ENCODE results near the gene TESK1. TPM values are rescaled to one million over a fixed set of nuclear protein-coding genes. Genes with fewer than 3 reads are reported as not detected.
"Not testable (repeated sequence)": the region's sequence is repeated elsewhere in the genome, so short reads cannot be mapped to it uniquely, and the experiment has no call there.

The TESK1 gene
- total and polyA plus RNA-seq, 2 of the 8 experiments (the other 6 are each of a cell fraction or from before 2014, with no cell fraction given): 13.5 to 13.9 TPM

DNA sequence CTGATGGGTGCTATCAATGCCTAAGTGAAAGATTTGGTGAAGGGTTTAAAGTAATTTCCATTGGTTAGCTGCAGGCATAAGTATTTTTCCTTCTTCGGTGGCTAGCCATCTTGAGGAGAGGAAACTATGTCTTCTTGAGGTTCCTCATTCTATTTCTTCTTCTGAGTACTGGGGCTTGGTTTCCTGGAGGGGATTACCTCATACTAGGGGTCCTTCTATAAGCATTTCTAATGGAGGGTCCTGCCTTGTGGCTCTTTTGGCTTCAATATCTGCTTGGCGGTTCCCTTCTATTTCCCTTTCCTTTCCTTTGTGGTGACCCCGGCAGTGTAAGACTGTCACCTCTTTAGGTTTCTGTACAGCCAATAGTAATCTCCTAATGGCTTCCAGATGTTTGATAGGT, 36.4 kb downstream of the TESK1 start:
- H2BK20ac ChIP-seq (ENCODE audit: low read length); H3K4ac ChIP-seq (replicated peaks; ENCODE audit: insufficient read length, low read depth, low read length); H3K18ac ChIP-seq (ENCODE audit: extremely low read depth, low read length); H3K36me3 ChIP-seq (ENCODE audit: control insufficient read depth in 2 of 4, insufficient read depth in 4 of 4, low read length in 3 of 4); H3K79me2 ChIP-seq (ENCODE audit: control insufficient read depth in 1 of 2, insufficient read depth in 2 of 2, low read length in 2 of 2); H3K23ac ChIP-seq (ENCODE audit: insufficient read length); H2BK12ac ChIP-seq (ENCODE audit: low read depth, low read length); DNase-seq (ENCODE audit: low read depth in 1 of 2, low spot score in 2 of 2); H2AK5ac ChIP-seq (ENCODE audit: low read depth, low read length); H4K8ac ChIP-seq (ENCODE audit: extremely low read depth, insufficient read depth, low read length); H4K5ac ChIP-seq (ENCODE audit: insufficient read length, low read depth, low read length); H4K91ac ChIP-seq (replicated peaks; ENCODE audit: insufficient read length, low read length); H3K4me3 ChIP-seq (ENCODE audit: extremely low read depth in 1 of 4, insufficient read depth in 2 of 4, low read depth in 3 of 4, low read length in 4 of 4); H3K79me1 ChIP-seq (ENCODE audit: low read depth, low read length); H3K27ac ChIP-seq (ENCODE audit: low read depth, low read length); H3K4me1 ChIP-seq (replicated peaks in 1 of 4; ENCODE audit: control insufficient read depth in 3 of 4, insufficient read depth in 4 of 4, low read length in 3 of 4); H3K4me2 ChIP-seq (ENCODE audit: insufficient read depth in 1 of 2, low read depth in 2 of 2, low read length in 2 of 2); H3K56ac ChIP-seq (replicated peaks; ENCODE audit: insufficient read length, low read depth, low read length); H2BK5ac ChIP-seq (ENCODE audit: low read depth, low read length); H3K23me2 ChIP-seq (ENCODE audit: low read depth, low read length); FAIRE-seq; POLR2A ChIA-PET (ENCODE audit: partially characterized antibody); H3K27me3 ChIP-seq (replicated peaks in 1 of 4; ENCODE audit: control insufficient read depth in 3 of 4, extremely low read depth in 1 of 4, insufficient read depth in 3 of 4, low read length in 3 of 4); H3K9ac ChIP-seq (replicated peaks in 1 of 4; ENCODE audit: extremely low read depth in 1 of 4, low read depth in 3 of 4, low read length in 3 of 4); H4K20me1 ChIP-seq (replicated peaks in 1 of 2; ENCODE audit: control insufficient read depth in 1 of 2, insufficient read depth in 2 of 2, low read length in 2 of 2); H3K14ac ChIP-seq (ENCODE audit: insufficient read length); H2AFZ ChIP-seq (ENCODE audit: low read length); H2BK15ac ChIP-seq (ENCODE audit: low read length); H3K9me3 ChIP-seq (ENCODE audit: insufficient read depth in 2 of 2, low read depth in 1 of 2, low read length in 1 of 2); H2BK120ac ChIP-seq (replicated peaks; ENCODE audit: low read depth, low read length): not testable (repeated sequence)
- 100% methylated on average over 3 of the region's 3 CpGs; no CpG with 5 or more reads in 1 of the 2 experiments for WGBS, 2 experiments (ENCODE audit: extremely low coverage in 1 of 2, insufficient coverage in 1 of 2, insufficient read length in 1 of 2, insufficient replicate concordance in 2 of 2, low coverage in 1 of 2, low lambda C conversion rate in 2 of 2, missing lambda C conversion rate in 1 of 2)
- CTCF ChIA-PET (ENCODE audit: partially characterized antibody): interaction anchor here (1.0 to 2.1 kb wide), 4 partner anchors 26 to 88 kb away, joined by 3 to 6 read pairs (median 4); no protein-coding TSS in a partner anchor
